ENCODE results near the gene MRPL17.

The MRPL17 gene

GRCh38 chr11:6650980-6651379, 32.2 kb downstream of the MRPL17 start:
- H3K4me3 ChIP-seq (ENCODE audit: control insufficient read depth, low read depth, low read length), result no peak overlapping the region
- TF ChIP-seq CTCF (IDR thresholded peaks at IDR 0.05; ENCODE audit: control insufficient read depth, insufficient read depth, low read depth, low read length, missing control alignments), result no peak
- DNase-seq (ENCODE audit: low read depth), result no peak

GRCh38 chr11:6650104-6650503, 33.0 kb downstream of the MRPL17 start:
- no peak for DNase-seq (ENCODE audit: low read depth)
- no peak for TF ChIP-seq CTCF (IDR thresholded peaks at IDR 0.05; ENCODE audit: control insufficient read depth, insufficient read depth, low read depth, low read length, missing control alignments)
- H3K4me3 ChIP-seq (ENCODE audit: control insufficient read depth, low read depth, low read length), result no peak overlapping the region

GRCh38 chr11:6648501-6648900, 34.6 kb downstream of the MRPL17 start:
- H3K4me3 ChIP-seq (ENCODE audit: control insufficient read depth, low read depth, low read length), result no peak overlapping the region
- no peak for TF ChIP-seq CTCF (IDR thresholded peaks at IDR 0.05; ENCODE audit: control insufficient read depth, insufficient read depth, low read depth, low read length, missing control alignments)
- DNase-seq (ENCODE audit: low read depth), result no peak

GRCh38 chr11:6647836-6648235, 35.3 kb downstream of the MRPL17 start:
- H3K4me3 ChIP-seq (ENCODE audit: control insufficient read depth, low read depth, low read length), result no peak overlapping the region
- no peak for TF ChIP-seq CTCF (IDR thresholded peaks at IDR 0.05; ENCODE audit: control insufficient read depth, insufficient read depth, low read depth, low read length, missing control alignments)
- no peak for DNase-seq (ENCODE audit: low read depth)

GRCh38 chr11:6646918-6647679, 36.0 kb downstream of the MRPL17 start:
- H3K4me3 ChIP-seq (ENCODE audit: control insufficient read depth, low read depth, low read length), result no peak overlapping the region
- DNase-seq (ENCODE audit: low read depth), result no peak
- no peak for TF ChIP-seq CTCF (IDR thresholded peaks at IDR 0.05; ENCODE audit: control insufficient read depth, insufficient read depth, low read depth, low read length, missing control alignments)

- H3K4me3 ChIP-seq (ENCODE audit: control insufficient read depth, low read depth, low read length), result no peak overlapping the region
- no peak for TF ChIP-seq CTCF (IDR thresholded peaks at IDR 0.05; ENCODE audit: control insufficient read depth, insufficient read depth, low read depth, low read length, missing control alignments)
- no peak for DNase-seq (ENCODE audit: low read depth)
These were observed 36.6 kb downstream of the MRPL17 start for GRCh38 chr11:6646576-6646917.
